Measurements from ENCODE around the gene CDHR1.

DNA sequence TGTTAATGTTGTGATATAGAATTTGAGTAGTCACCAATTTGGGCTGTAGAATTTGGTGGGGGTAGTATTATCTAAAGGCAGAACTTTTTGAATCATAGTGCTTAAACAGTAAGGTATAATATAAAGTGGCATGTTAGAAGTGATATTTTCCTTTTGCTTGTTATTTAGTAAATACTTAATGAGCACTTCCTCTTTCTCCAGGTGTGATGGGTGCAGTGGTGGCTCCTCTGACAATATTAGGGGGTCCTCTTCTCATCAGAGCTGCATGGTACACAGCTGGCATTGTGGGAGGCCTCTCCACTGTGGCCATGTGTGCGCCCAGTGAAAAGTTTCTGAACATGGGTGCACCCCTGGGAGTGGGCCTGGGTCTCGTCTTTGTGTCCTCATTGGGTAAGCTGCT lies 44.5 kb upstream of the CDHR1 start:
- TF ChIP-seq POLR2A (IDR thresholded peaks at IDR 0.05) (no peak), EP300 (IDR thresholded peaks at IDR 0.05) (no peak), POLR2AphosphoS5 (IDR thresholded peaks at IDR 0.05) (no peak)
- TF ChIP-seq, protein P1, sequence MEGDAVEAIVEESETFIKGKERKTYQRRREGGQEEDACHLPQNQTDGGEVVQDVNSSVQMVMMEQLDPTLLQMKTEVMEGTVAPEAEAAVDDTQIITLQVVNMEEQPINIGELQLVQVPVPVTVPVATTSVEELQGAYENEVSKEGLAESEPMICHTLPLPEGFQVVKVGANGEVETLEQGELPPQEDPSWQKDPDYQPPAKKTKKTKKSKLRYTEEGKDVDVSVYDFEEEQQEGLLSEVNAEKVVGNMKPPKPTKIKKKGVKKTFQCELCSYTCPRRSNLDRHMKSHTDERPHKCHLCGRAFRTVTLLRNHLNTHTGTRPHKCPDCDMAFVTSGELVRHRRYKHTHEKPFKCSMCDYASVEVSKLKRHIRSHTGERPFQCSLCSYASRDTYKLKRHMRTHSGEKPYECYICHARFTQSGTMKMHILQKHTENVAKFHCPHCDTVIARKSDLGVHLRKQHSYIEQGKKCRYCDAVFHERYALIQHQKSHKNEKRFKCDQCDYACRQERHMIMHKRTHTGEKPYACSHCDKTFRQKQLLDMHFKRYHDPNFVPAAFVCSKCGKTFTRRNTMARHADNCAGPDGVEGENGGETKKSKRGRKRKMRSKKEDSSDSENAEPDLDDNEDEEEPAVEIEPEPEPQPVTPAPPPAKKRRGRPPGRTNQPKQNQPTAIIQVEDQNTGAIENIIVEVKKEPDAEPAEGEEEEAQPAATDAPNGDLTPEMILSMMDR (IDR thresholded peaks at IDR 0.05) = no peak

All from stomach (tissue), 4 donors.